Gastrocnemius medialis (tissue), 4 donors: ENCODE results near the gene RIN3. TPM values are rescaled to one million over a fixed set of nuclear protein-coding genes. Genes with fewer than 3 reads are reported as not detected.

Experiments
- ATAC-seq, 2 donors: fragments of 150-250 bp; one replicate each; pipeline ENCODE4 v1.9.1; 2016
- DNase-seq, 2 donors: peaks; one replicate each; pipeline ENCODE4 v3.0.0-alpha.2; 2019
- H3K27ac ChIP-seq, 4 donors: fragments of 200-600 bp; sonication (generic); 1 replicate in 1 of 4; 2 replicates in 3 of 4; pipeline ENCODE4 v1.5.1; 2016 to 2018; ENCODE audit warnings: mild to moderate bottlenecking in 2 of 4, moderate library complexity in 1 of 4
- H3K27me3 ChIP-seq, 3 donors: fragments of 200-600 bp; sonication (generic) in 2 of 3; 1 replicate in 1 of 3; 2 replicates in 2 of 3; pipeline versions ENCODE4 v1.5.1 to v1.6.0; 2016 to 2019; ENCODE audit warnings: mild to moderate bottlenecking in 1 of 3, moderate library complexity in 1 of 3
- H3K36me3 ChIP-seq, 2 donors: fragments of 200-600 bp; sonication (generic) in 1 of 2; one replicate each; pipeline ENCODE4 v1.5.1; 2017 to 2018
- H3K4me1 ChIP-seq, 2 donors: fragments of 200-600 bp; sonication (generic) in 1 of 2; one replicate each; pipeline ENCODE4 v1.5.1; 2016 to 2017; ENCODE audit warnings: mild to moderate bottlenecking in 2 of 2
- H3K4me3 ChIP-seq, 4 donors: fragments of 200-600 bp; sonication (generic) in 3 of 4; 1 replicate in 1 of 4; 2 replicates in 3 of 4; pipeline ENCODE4 v1.5.1; 2016 to 2019; ENCODE audit warnings: mild to moderate bottlenecking in 2 of 4
- H3K9me3 ChIP-seq, 3 donors: fragments of 200-600 bp; sonication (generic) in 2 of 3; 1 replicate in 1 of 3; 2 replicates in 2 of 3; pipeline ENCODE4 v1.5.1; 2016 to 2019
- POLR2A ChIP-seq, 2 donors: fragments of 450-650 bp; IDR thresholded peaks; one replicate each; pipeline ENCODE4 v1.6.1; 2017; ENCODE audit warnings: antibody characterized with exemption in 2 of 2, mild to moderate bottlenecking in 2 of 2, moderate library complexity in 2 of 2
- in situ Hi-C, 4 donors: fragments of 200-750 bp; cut with MboI; loops; one replicate each; pipeline versions ENCODE4 v1.15.0 to v1.8.0; 2017; ENCODE audit warnings: low sequenced_read_pairs in 4 of 4
- intact Hi-C: fragments of 100-400 bp; cut with DNase I; formaldehyde crosslinking; loops from one replicate; pipeline ENCODE4 v1.15.1; 2023; ENCODE audit warnings: low total_unique reads
- total RNA-seq, 4 donors: library from RNA; depleted of rRNA; stranded (reverse); fragments of >200 nt; gene quantifications; one replicate each; pipeline versions ENCODE4 v1.1.0 to v1.2.3, GENCODE V29; 2016
- TF ChIP-seq, protein P1 (sequence below), 5 experiments: fragments of 450-650 bp in 3 of 5; fragments of 200-600 bp in 2 of 5; sonication (generic) in 2 of 5; IDR thresholded peaks in 4 of 5; conservative IDR thresholded peaks in 1 of 5; 1 replicate in 4 of 5; 2 replicates in 1 of 5; pipeline ENCODE4 v1.5.1; 2016 to 2019; ENCODE audit warnings: antibody characterized with exemption in 5 of 5, mild to moderate bottlenecking in 3 of 5, moderate library complexity in 3 of 5

The RIN3 gene
- total RNA-seq, 4 donors from 2014 or later, result 2.1 to 3.7 (median 2.6) TPM

DNA sequence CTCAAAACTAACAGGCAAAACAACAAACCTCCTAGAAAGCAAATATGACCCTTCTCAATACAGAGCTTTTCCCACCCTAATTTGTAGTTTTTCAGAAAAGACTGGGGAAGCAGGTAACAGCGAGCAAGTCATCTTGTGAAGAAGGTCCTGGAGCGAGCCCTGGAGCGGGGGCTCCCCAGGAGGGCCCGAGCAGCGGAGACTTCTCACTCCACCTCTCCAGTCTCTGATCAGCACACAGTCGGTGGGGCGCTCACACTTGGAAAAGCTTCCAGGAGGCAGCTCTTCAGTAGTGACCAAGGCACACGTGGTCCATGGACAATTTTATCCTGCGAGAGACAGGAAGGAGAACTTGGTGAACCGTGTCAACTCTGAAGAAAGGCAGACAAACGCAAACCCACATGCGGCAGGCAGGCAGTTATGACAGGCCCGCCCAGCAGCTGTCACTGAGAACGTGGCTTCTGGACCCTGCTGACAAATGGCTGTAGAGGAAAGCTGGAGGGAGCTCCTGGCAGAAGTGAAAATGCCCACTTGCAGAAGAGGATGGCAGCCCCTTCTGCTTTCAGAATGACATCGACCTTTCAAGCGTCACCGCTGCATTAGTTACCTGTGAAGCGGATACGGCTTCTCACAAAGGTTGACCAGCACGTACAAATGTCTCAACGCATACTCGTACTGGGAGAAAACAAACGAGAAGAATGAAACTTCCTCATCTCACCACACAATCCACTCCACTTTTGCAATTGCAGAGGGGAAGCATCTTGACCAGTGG, 190.6 kb downstream of the RIN3 start:
- Histone ChIP-seq H3K36me3 (peaks cover 3 to 52% of the 10 kb centered on the region in 2 donors), H3K4me1 (no peaks in the 10 kb centered on the region), H3K4me3 (no peak overlapping the region), H3K9me3 (no peaks in the 10 kb centered on the region), H3K27me3 (no peaks in the 10 kb centered on the region), H3K27ac (no peak overlapping the region)
- DNase-seq (peak in 1 of 2 donors; percentile 41), ATAC-seq (no peak)
- no peak for TF ChIP-seq POLR2A (IDR thresholded peaks at IDR 0.05)
- TF ChIP-seq, protein P1, sequence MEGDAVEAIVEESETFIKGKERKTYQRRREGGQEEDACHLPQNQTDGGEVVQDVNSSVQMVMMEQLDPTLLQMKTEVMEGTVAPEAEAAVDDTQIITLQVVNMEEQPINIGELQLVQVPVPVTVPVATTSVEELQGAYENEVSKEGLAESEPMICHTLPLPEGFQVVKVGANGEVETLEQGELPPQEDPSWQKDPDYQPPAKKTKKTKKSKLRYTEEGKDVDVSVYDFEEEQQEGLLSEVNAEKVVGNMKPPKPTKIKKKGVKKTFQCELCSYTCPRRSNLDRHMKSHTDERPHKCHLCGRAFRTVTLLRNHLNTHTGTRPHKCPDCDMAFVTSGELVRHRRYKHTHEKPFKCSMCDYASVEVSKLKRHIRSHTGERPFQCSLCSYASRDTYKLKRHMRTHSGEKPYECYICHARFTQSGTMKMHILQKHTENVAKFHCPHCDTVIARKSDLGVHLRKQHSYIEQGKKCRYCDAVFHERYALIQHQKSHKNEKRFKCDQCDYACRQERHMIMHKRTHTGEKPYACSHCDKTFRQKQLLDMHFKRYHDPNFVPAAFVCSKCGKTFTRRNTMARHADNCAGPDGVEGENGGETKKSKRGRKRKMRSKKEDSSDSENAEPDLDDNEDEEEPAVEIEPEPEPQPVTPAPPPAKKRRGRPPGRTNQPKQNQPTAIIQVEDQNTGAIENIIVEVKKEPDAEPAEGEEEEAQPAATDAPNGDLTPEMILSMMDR (IDR thresholded peaks at IDR 0.05 in 4 of 5, conservative IDR thresholded peaks at IDR 0.05 in 1 of 5), result no peak
- intact Hi-C loops, result no loop called here
- in situ Hi-C loops, result no loop called here

DNA sequence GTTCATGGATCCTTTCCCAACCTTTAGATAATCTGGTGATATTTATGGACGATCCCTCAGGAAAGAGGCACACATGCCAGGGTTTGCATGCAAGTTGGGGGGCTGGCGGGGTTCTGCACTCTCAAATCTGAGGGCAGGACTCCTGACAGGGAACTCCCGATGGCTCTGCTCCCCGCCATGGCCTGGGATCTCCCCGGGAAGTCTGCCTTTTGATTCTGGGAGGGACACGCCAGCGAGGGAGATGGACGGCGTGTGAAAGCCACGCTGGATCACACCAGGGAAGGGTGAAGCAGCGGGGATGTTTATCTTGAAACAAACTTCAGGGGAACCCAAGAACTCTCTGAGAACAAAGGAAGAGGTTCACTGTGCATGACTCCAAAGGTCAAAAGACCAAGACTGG, 191.2 kb downstream of the RIN3 start:
- DNase-seq, result no peak
- no peaks in the 10 kb centered on the region for H3K9me3 ChIP-seq
- H3K27ac ChIP-seq, result no peak overlapping the region
- no peak for ATAC-seq
- TF ChIP-seq, protein P1 (IDR thresholded peaks at IDR 0.05 in 4 of 5, conservative IDR thresholded peaks at IDR 0.05 in 1 of 5), result no peak
- no peak for TF ChIP-seq POLR2A (IDR thresholded peaks at IDR 0.05)
- H3K27me3 ChIP-seq, result no peaks in the 10 kb centered on the region
- H3K36me3 ChIP-seq, result peaks cover 3 to 58% of the 10 kb centered on the region in 2 donors
- in situ Hi-C loops (no loop called here), intact Hi-C loops (no loop called here)
- H3K4me3 ChIP-seq, result no peak overlapping the region
- no peaks in the 10 kb centered on the region for H3K4me1 ChIP-seq

DNA sequence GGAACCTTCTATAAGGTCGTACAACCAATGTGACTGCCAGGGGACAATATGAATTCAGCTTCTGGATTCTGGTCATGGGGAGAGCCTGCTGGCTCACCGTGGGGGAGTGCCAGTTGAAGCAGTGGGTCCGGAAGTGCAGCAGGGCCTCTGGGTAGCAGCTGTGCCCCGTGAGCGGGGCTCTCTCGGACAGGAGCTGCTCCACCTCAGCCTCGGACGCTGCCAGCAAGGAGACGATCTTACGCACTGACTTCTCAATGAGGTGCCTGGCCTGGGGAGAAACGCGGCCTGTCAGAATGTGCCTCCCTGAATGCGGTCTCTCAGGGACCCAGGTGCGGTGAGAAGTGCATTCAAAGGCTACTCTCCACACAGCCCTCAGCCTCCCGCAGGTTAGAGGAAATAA, 192.8 kb downstream of the RIN3 start:
- Histone ChIP-seq H3K36me3 (peaks cover 3 to 73% of the 10 kb centered on the region in 2 donors), H3K4me3 (no peak overlapping the region), H3K4me1 (no peaks in the 10 kb centered on the region), H3K27ac (no peak overlapping the region), H3K9me3 (no peaks in the 10 kb centered on the region), H3K27me3 (no peaks in the 10 kb centered on the region)
- DNase-seq, result no peak
- in situ Hi-C loops, result no loop called here
- intact Hi-C loops, result no loop called here
- TF ChIP-seq, protein P1 (IDR thresholded peaks at IDR 0.05 in 4 of 5, conservative IDR thresholded peaks at IDR 0.05 in 1 of 5), result no peak
- TF ChIP-seq POLR2A (IDR thresholded peaks at IDR 0.05), result no peak
- no peak for ATAC-seq

DNA sequence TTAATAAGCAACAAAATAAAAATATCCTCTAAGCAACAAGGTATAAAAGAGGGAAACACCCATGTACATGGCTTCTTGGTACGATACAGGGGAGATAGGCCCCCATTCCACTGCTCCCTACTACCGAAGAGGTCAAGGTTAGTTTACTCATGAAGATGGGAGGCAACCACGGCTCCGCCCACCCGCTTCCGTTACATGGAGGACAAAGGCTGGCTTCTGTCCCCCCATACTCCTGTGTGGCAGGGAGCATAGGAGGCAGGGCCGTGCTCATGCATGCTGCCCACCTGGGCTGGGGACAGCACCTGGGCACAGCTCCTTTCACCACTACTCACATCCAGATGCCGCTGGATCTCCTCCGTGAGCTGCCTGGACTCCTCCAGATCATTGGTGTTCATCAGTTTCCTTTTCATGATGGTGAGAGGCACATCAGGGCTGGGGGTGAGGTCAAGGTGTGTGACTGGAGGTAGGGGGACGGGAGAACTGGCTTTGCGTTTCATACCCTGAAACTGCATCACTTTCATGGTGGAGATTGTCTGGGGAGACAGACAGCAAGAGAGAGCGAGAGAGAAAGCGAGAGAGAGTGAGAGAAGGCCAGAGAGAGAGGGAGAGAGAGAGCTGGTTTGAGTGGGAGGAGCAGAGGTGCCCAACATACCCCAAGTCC, 195.9 kb downstream of the RIN3 start:
- TF ChIP-seq POLR2A (IDR thresholded peaks at IDR 0.05), result no peak
- TF ChIP-seq, protein P1 (IDR thresholded peaks at IDR 0.05 in 4 of 5, conservative IDR thresholded peaks at IDR 0.05 in 1 of 5), result no peak
- Histone ChIP-seq H3K36me3 (peaks cover 0 to 66% of the 10 kb centered on the region in 2 donors), H3K4me1 (no peaks in the 10 kb centered on the region), H3K4me3 (no peak overlapping the region), H3K27ac (no peak overlapping the region), H3K9me3 (no peaks in the 10 kb centered on the region), H3K27me3 (no peaks in the 10 kb centered on the region)
- no peak for ATAC-seq
- intact Hi-C loops, result no loop called here
- in situ Hi-C loops, result no loop called here
- DNase-seq, result no peak
